Liver (tissue), 9 donors: ENCODE measurements around the gene ZFP91. TPM values are rescaled to one million over a fixed set of nuclear protein-coding genes. Genes with fewer than 3 reads are reported as not detected.

Experiments
- DNase-seq: peaks from one replicate; pipeline ENCODE4 v3.0.0-alpha.2; 2017; ENCODE audit warnings: low spot score
- H3K27ac ChIP-seq, 2 donors: one replicate each; pipeline ENCODE4 v1.7.0; 2013; ENCODE audit warnings: inconsistent platforms in 2 of 2, low read length in 2 of 2, control low read depth in 1 of 2, low read depth in 1 of 2, mild to moderate bottlenecking in 1 of 2
- H3K27me3 ChIP-seq, 4 donors: one replicate each; pipeline versions ENCODE4 v1.6.1 to v1.7.0; 2013; ENCODE audit warnings: low read length in 3 of 4, inconsistent platforms in 1 of 4, mild to moderate bottlenecking in 1 of 4, moderate library complexity in 1 of 4; ENCODE audit not compliant: control insufficient read depth in 4 of 4, insufficient read depth in 4 of 4
- H3K36me3 ChIP-seq, 4 donors: one replicate each; pipeline versions ENCODE4 v1.6.1 to v1.7.0; 2013; ENCODE audit warnings: low read length in 3 of 4, mild to moderate bottlenecking in 3 of 4, low read depth in 1 of 4, moderate library complexity in 1 of 4; ENCODE audit not compliant: control insufficient read depth in 4 of 4, insufficient read depth in 3 of 4
- H3K4me1 ChIP-seq, 4 donors: one replicate each; pipeline versions ENCODE4 v1.6.1 to v1.7.0; 2013; ENCODE audit warnings: low read length in 3 of 4, mild to moderate bottlenecking in 3 of 4, moderate library complexity in 1 of 4; ENCODE audit not compliant: control insufficient read depth in 4 of 4, insufficient read depth in 4 of 4
- H3K4me3 ChIP-seq, 3 donors: one replicate each; pipeline versions ENCODE4 v1.6.1 to v1.7.0; 2013; ENCODE audit warnings: low read length in 3 of 3, control low read depth in 1 of 3, low read depth in 1 of 3, mild to moderate bottlenecking in 1 of 3
- H3K9ac ChIP-seq, 2 donors: one replicate each; pipeline ENCODE4 v1.7.0; 2013; ENCODE audit warnings: low read length in 2 of 2, mild to moderate bottlenecking in 2 of 2, moderate library complexity in 2 of 2, control low read depth in 1 of 2, low read depth in 1 of 2
- H3K9me3 ChIP-seq, 4 donors: one replicate each; pipeline versions ENCODE4 v1.6.1 to v1.7.0; 2013; ENCODE audit warnings: low read length in 3 of 4; ENCODE audit not compliant: control insufficient read depth in 4 of 4
- ATF3 ChIP-seq: IDR thresholded peaks from 2 replicates; pipeline ENCODE4 v1.6.1; 2016; ENCODE audit warnings: antibody characterized with exemption
- FOXA1 ChIP-seq: IDR thresholded peaks from 2 replicates; pipeline ENCODE4 v1.6.1; 2016; ENCODE audit warnings: antibody characterized with exemption
- FOXA2 ChIP-seq: IDR thresholded peaks from 2 replicates; pipeline ENCODE4 v1.6.1; 2016; ENCODE audit warnings: antibody characterized with exemption
- HNF4G ChIP-seq: IDR thresholded peaks from 2 replicates; pipeline ENCODE4 v1.6.1; 2016; ENCODE audit warnings: antibody characterized with exemption
- MAX ChIP-seq: IDR thresholded peaks from 2 replicates; pipeline ENCODE4 v1.6.1; 2016; ENCODE audit warnings: antibody characterized with exemption
- NR2F2 ChIP-seq: IDR thresholded peaks from 2 replicates; pipeline ENCODE4 v1.6.1; 2016; ENCODE audit warnings: antibody characterized with exemption
- RAD21 ChIP-seq, 2 donors: IDR thresholded peaks; 2 replicates each; pipeline ENCODE4 v1.6.1; 2016; ENCODE audit warnings: antibody characterized with exemption in 2 of 2, mild to moderate bottlenecking in 2 of 2
- REST ChIP-seq: IDR thresholded peaks from 2 replicates; pipeline ENCODE4 v1.6.1; 2016; ENCODE audit warnings: antibody characterized with exemption, mild to moderate bottlenecking
- SP1 ChIP-seq: IDR thresholded peaks from 2 replicates; pipeline ENCODE4 v1.6.1; 2018; ENCODE audit warnings: antibody characterized with exemption, mild to moderate bottlenecking
- YY1 ChIP-seq: IDR thresholded peaks from 2 replicates; pipeline ENCODE4 v1.6.1; 2016; ENCODE audit warnings: antibody characterized with exemption, mild to moderate bottlenecking
- ZBTB33 ChIP-seq: IDR thresholded peaks from 2 replicates; pipeline ENCODE4 v1.6.1; 2016; ENCODE audit warnings: antibody characterized with exemption
- WGBS: extraction: QIAGEN DNeasy Blood & Tissue Kit; methylation state at CpG from one replicate; pipeline ENCODE4 v1.1.7; 2013; 5-methylcytosine and 5-hydroxymethylcytosine counted together
- polyA plus RNA-seq, 2 donors: library from polyadenylated mRNA; stranded (reverse) in 1 of 2; unstranded in 1 of 2; fragments of 200-250 nt in 1 of 2; fragments of >200 nt in 1 of 2; fragmentation: Nextera tagmentation in 1 of 2; extraction: Ambion mirVana in 1 of 2; gene quantifications; one replicate each; pipeline versions ENCODE4 v1.2.1 to v1.2.3, GENCODE V29; 2013 to 2015
- total RNA-seq, 2 donors: library from RNA; depleted of rRNA; stranded (reverse); fragments of >200 nt; gene quantifications; one replicate each; pipeline ENCODE4 v1.2.3, GENCODE V29; 2014
- donor health status: healthy.
- donor health status: healthy.
- donor health status: healthy.
- donor health status: healthy.
- donor health status: healthy.

Gene ZFP91
- total and polyA plus RNA-seq, 4 donors: 8.9 to 27.8 (median 20.0) TPM

- H3K36me3 ChIP-seq: peaks cover 0 to 53% (median 38%) of the 10 kb centered on the region in 4 donors
- no peaks in the 10 kb centered on the region for H3K27me3 ChIP-seq
- 90% methylated on average over 2 of the region's 2 CpGs for WGBS
- no peak within 1 kb of the TSS for H3K4me3 ChIP-seq
- H3K27ac ChIP-seq: no peak within 1 kb of the TSS
- H3K9me3 ChIP-seq: no peaks in the 10 kb centered on the region
- DNase-seq: no peak
- no peaks in the 10 kb centered on the region for H3K4me1 ChIP-seq
- no peak within 1 kb of the TSS for H3K9ac ChIP-seq
- TF ChIP-seq FOXA2 (no peak), SP1 (no peak), REST (no peak), ZBTB33 (no peak), ATF3 (no peak), FOXA1 (no peak), NR2F2 (no peak), MAX (no peak), RAD21 (IDR thresholded peaks at IDR 0.05) (no peak)
Measured at GRCh38 chr11:58622344-58622743, 43.5 kb downstream of the ZFP91 start, which contains the start of gene CNTF. Gene CNTF, plus strand, starts transcription at chr11:58622665. Its CDS starts 88 bp downstream, at chr11:58622753.

- no peak overlapping the region for H3K4me3 ChIP-seq
- no peak overlapping the region for H3K27ac ChIP-seq
- peaks cover 0 to 2% (median 0%) of the 10 kb centered on the region in 4 donors for H3K4me1 ChIP-seq
- H3K27me3 ChIP-seq: no peaks in the 10 kb centered on the region
- no peak for DNase-seq
- H3K9ac ChIP-seq: no peak overlapping the region
- 96% methylated on average over 4 of the region's 4 CpGs for WGBS
- H3K9me3 ChIP-seq: no peaks in the 10 kb centered on the region
- peaks cover 0 to 30% (median 19%) of the 10 kb centered on the region in 4 donors for H3K36me3 ChIP-seq
- TF ChIP-seq NR2F2 (no peak), HNF4G (no peak)
Measured at GRCh38 chr11:58625086-58625485, 46.2 kb downstream of the ZFP91 start.

- H3K27me3 ChIP-seq: no peaks in the 10 kb centered on the region
- 95% methylated on average over 4 of the region's 4 CpGs for WGBS
- H3K4me3 ChIP-seq: no peak overlapping the region
- H3K4me1 ChIP-seq: peaks cover 0 to 2% (median 0%) of the 10 kb centered on the region in 4 donors
- no peaks in the 10 kb centered on the region for H3K9me3 ChIP-seq
- H3K9ac ChIP-seq: no peak overlapping the region
- H3K36me3 ChIP-seq: peaks cover 0 to 23% (median 15%) of the 10 kb centered on the region in 4 donors
- no peak for DNase-seq
- H3K27ac ChIP-seq: no peak overlapping the region
- TF ChIP-seq YY1: no peak
- TF ChIP-seq NR2F2: no peak
Measured at GRCh38 chr11:58625826-58626460, 47.1 kb downstream of the ZFP91 start.
